IgD-negative memory B cell (primary cell): ENCODE data around the gene TPGS2. TPM values are rescaled to one million over a fixed set of nuclear protein-coding genes. Genes with fewer than 3 reads are reported as not detected.
"Not testable (repeated sequence)": the region's sequence is repeated elsewhere in the genome, so short reads cannot be mapped to it uniquely, and the experiment has no call there.

ENCODE experiments used
- H3K27ac Mint-ChIP-seq, 3 donors: one replicate each; pipeline ENCODE4 v1.8.0; 2020 to 2022; ENCODE audit warnings: mild to moderate bottlenecking in 3 of 3, mixed read lengths in 3 of 3, moderate library complexity in 1 of 3
- H3K27me3 Mint-ChIP-seq: one replicate; pipeline ENCODE4 v1.8.0; 2021; ENCODE audit warnings: mixed read lengths
- H3K36me3 Mint-ChIP-seq: one replicate; pipeline ENCODE4 v1.8.0; 2020; ENCODE audit warnings: mild to moderate bottlenecking, mixed read lengths
- H3K4me1 Mint-ChIP-seq, 3 donors: one replicate each; pipeline ENCODE4 v1.8.0; 2020 to 2022; ENCODE audit warnings: mixed read lengths in 3 of 3, mild to moderate bottlenecking in 1 of 3
- H3K4me3 Mint-ChIP-seq, 4 donors: one replicate each; pipeline ENCODE4 v1.8.0; 2020 to 2022; ENCODE audit warnings: mild to moderate bottlenecking in 4 of 4, mixed read lengths in 4 of 4, moderate library complexity in 3 of 4
- H3K9me3 Mint-ChIP-seq, 3 donors: one replicate each; pipeline ENCODE4 v1.8.0; 2020 to 2021; ENCODE audit warnings: mixed read lengths in 3 of 3, mild to moderate bottlenecking in 1 of 3
- polyA plus RNA-seq: library from polyadenylated mRNA; unstranded; fragments of 300-500 nt; fragmentation: Illumina TruSeq; gene quantifications from one replicate; pipeline ENCODE4 v1.2.3, GENCODE V29; 2021

Gene TPGS2
- 50.1 TPM for polyA plus RNA-seq

GRCh38 chr18:36828630-36829361 is at the start of gene TPGS2, which contains the start of gene KIAA1328:
TPGS2 (minus strand) TSS chr18:36829002; CDS start chr18:36828767, 235 bp downstream.
KIAA1328 (plus strand) TSS chr18:36829127; CDS start chr18:36829139, 12 bp downstream.
- H3K4me1 Mint-ChIP-seq: peaks cover 16 to 23% (median 21%) of the 10 kb centered on the region in 3 donors
- H3K4me3 Mint-ChIP-seq: peak within 1 kb of the TSS; percentile 89 to 99 (median 96)
- no peaks in the 10 kb centered on the region for H3K27me3 Mint-ChIP-seq
- H3K27ac Mint-ChIP-seq: peak within 1 kb of the TSS; percentile 81 to 96 (median 94)
- H3K9me3 Mint-ChIP-seq: no peaks in the 10 kb centered on the region
- no peaks in the 10 kb centered on the region for H3K36me3 Mint-ChIP-seq

GRCh38 chr18:36873826-36874225 is 45.0 kb upstream of the TPGS2 start:
- peaks cover 11% of the 10 kb centered on the region for H3K36me3 Mint-ChIP-seq
- H3K4me3 Mint-ChIP-seq, H3K27me3 Mint-ChIP-seq, H3K4me1 Mint-ChIP-seq, H3K27ac Mint-ChIP-seq: not testable (repeated sequence)
- H3K9me3 Mint-ChIP-seq: peaks cover 0 to 13% (median 1%) of the 10 kb centered on the region in 3 donors

GRCh38 chr18:36872329-36872728 is 43.5 kb upstream of the TPGS2 start:
- H3K4me1 Mint-ChIP-seq: peaks cover 1 to 5% (median 2%) of the 10 kb centered on the region in 3 donors
- H3K27me3 Mint-ChIP-seq: no peaks in the 10 kb centered on the region
- peaks cover 11% of the 10 kb centered on the region for H3K36me3 Mint-ChIP-seq
- H3K4me3 Mint-ChIP-seq: no peak overlapping the region
- no peak overlapping the region for H3K27ac Mint-ChIP-seq
- peaks cover 0 to 10% (median 1%) of the 10 kb centered on the region in 3 donors for H3K9me3 Mint-ChIP-seq

GRCh38 chr18:36871801-36872200 is 43.0 kb upstream of the TPGS2 start:
- H3K36me3 Mint-ChIP-seq: peaks cover 11% of the 10 kb centered on the region
- H3K4me1 Mint-ChIP-seq: peaks cover 1 to 5% (median 2%) of the 10 kb centered on the region in 3 donors
- H3K27me3 Mint-ChIP-seq: no peaks in the 10 kb centered on the region
- no peak overlapping the region for H3K27ac Mint-ChIP-seq
- peaks cover 0 to 8% (median 1%) of the 10 kb centered on the region in 3 donors for H3K9me3 Mint-ChIP-seq
- no peak overlapping the region for H3K4me3 Mint-ChIP-seq

GRCh38 chr18:36867056-36867455 is 38.3 kb upstream of the TPGS2 start:
- Mint-ChIP-seq H3K4me3 (no peak overlapping the region), H3K27ac (no peak overlapping the region), H3K9me3 (no peaks in the 10 kb centered on the region), H3K27me3 (no peaks in the 10 kb centered on the region), H3K4me1 (peaks cover 0 to 4% (median 0%) of the 10 kb centered on the region in 3 donors), H3K36me3 (peaks cover 23% of the 10 kb centered on the region)

- H3K9me3 Mint-ChIP-seq: no peaks in the 10 kb centered on the region
- no peaks in the 10 kb centered on the region for H3K27me3 Mint-ChIP-seq
- H3K4me1 Mint-ChIP-seq: peaks cover 0 to 2% (median 0%) of the 10 kb centered on the region in 3 donors
- no peak overlapping the region for H3K27ac Mint-ChIP-seq
- H3K4me3 Mint-ChIP-seq: no peak overlapping the region
- peaks cover 29% of the 10 kb centered on the region for H3K36me3 Mint-ChIP-seq
Observed at GRCh38 chr18:36862182-36862581, 33.4 kb upstream of the TPGS2 start.

- Mint-ChIP-seq H3K4me3 (no peak overlapping the region), H3K36me3 (peaks cover 33% of the 10 kb centered on the region)
Observed at GRCh38 chr18:36856815-36857214, 28.0 kb upstream of the TPGS2 start.

GRCh38 chr18:36851202-36851590 is 22.4 kb upstream of the TPGS2 start:
- Mint-ChIP-seq H3K36me3 (peaks cover 33% of the 10 kb centered on the region), H3K27ac (no peak overlapping the region), H3K4me1 (no peaks in the 10 kb centered on the region), H3K27me3 (no peaks in the 10 kb centered on the region), H3K9me3 (peaks cover 1 to 15% (median 7%) of the 10 kb centered on the region in 3 donors), H3K4me3 (no peak overlapping the region)

More at GRCh38 chr18:36856815-36857214, 28.0 kb upstream of the TPGS2 start:
- no peaks in the 10 kb centered on the region for H3K27me3 Mint-ChIP-seq
- H3K9me3 Mint-ChIP-seq: peaks cover 1 to 8% (median 7%) of the 10 kb centered on the region in 3 donors
- no peaks in the 10 kb centered on the region for H3K4me1 Mint-ChIP-seq
- H3K27ac Mint-ChIP-seq: no peak overlapping the region

- Mint-ChIP-seq H3K4me3 (no peak overlapping the region), H3K4me1 (no peaks in the 10 kb centered on the region), H3K27ac (no peak overlapping the region), H3K9me3 (peaks cover 1 to 15% (median 7%) of the 10 kb centered on the region in 3 donors), H3K36me3 (peaks cover 30% of the 10 kb centered on the region), H3K27me3 (no peaks in the 10 kb centered on the region)
Observed at GRCh38 chr18:36850527-36851201, 21.9 kb upstream of the TPGS2 start.

GRCh38 chr18:36849288-36850006 is 20.6 kb upstream of the TPGS2 start:
- Mint-ChIP-seq H3K27ac (no peak overlapping the region), H3K9me3 (peaks cover 1 to 15% (median 7%) of the 10 kb centered on the region in 3 donors), H3K4me1 (no peaks in the 10 kb centered on the region), H3K36me3 (peaks cover 27% of the 10 kb centered on the region), H3K4me3 (no peak overlapping the region), H3K27me3 (no peaks in the 10 kb centered on the region)

- H3K4me3 Mint-ChIP-seq: no peak overlapping the region
- no peak overlapping the region for H3K27ac Mint-ChIP-seq
- H3K36me3 Mint-ChIP-seq: peaks cover 24% of the 10 kb centered on the region
- no peaks in the 10 kb centered on the region for H3K4me1 Mint-ChIP-seq
- H3K9me3 Mint-ChIP-seq: peaks cover 1 to 15% (median 7%) of the 10 kb centered on the region in 3 donors
- no peaks in the 10 kb centered on the region for H3K27me3 Mint-ChIP-seq
Observed at GRCh38 chr18:36848609-36849008, 19.8 kb upstream of the TPGS2 start.

- Mint-ChIP-seq H3K27me3 (no peaks in the 10 kb centered on the region), H3K36me3 (peaks cover 8% of the 10 kb centered on the region), H3K27ac (no peak overlapping the region), H3K4me3 (no peak overlapping the region), H3K9me3 (peaks cover 0 to 3% (median 0%) of the 10 kb centered on the region in 3 donors), H3K4me1 (peaks cover 0 to 1% (median 0%) of the 10 kb centered on the region in 3 donors)
Observed at GRCh38 chr18:36843784-36844183, 15.0 kb upstream of the TPGS2 start.

- H3K4me1 Mint-ChIP-seq: peaks cover 0 to 1% (median 0%) of the 10 kb centered on the region in 3 donors
- peaks cover 11% of the 10 kb centered on the region for H3K36me3 Mint-ChIP-seq
- no peaks in the 10 kb centered on the region for H3K27me3 Mint-ChIP-seq
- H3K27ac Mint-ChIP-seq: no peak overlapping the region
- peaks cover 0 to 3% (median 0%) of the 10 kb centered on the region in 3 donors for H3K9me3 Mint-ChIP-seq
- no peak overlapping the region for H3K4me3 Mint-ChIP-seq
Observed at GRCh38 chr18:36843199-36843598, 14.4 kb upstream of the TPGS2 start.

- Mint-ChIP-seq H3K27ac (no peak overlapping the region), H3K4me1 (peaks cover 0 to 1% (median 0%) of the 10 kb centered on the region in 3 donors), H3K4me3 (no peak overlapping the region), H3K36me3 (peaks cover 28% of the 10 kb centered on the region), H3K27me3 (no peaks in the 10 kb centered on the region), H3K9me3 (peaks cover 0 to 3% (median 2%) of the 10 kb centered on the region in 3 donors)
Observed at GRCh38 chr18:36839835-36840234, 11.0 kb upstream of the TPGS2 start.

GRCh38 chr18:36835927-36836326 is 7.1 kb upstream of the TPGS2 start:
- Mint-ChIP-seq H3K4me1 (peaks cover 2 to 6% (median 2%) of the 10 kb centered on the region in 3 donors), H3K4me3 (no peak overlapping the region), H3K27ac (no peak overlapping the region), H3K9me3 (peaks cover 0 to 3% (median 2%) of the 10 kb centered on the region in 3 donors), H3K36me3 (peaks cover 23% of the 10 kb centered on the region), H3K27me3 (no peaks in the 10 kb centered on the region)
